Neuronal stem cell (in vitro differentiated cells): Measurements from ENCODE around the gene MYADML2.
A peak's percentile ranks its signal among the peaks of the same experiment; 100 is the strongest.

Experiments used
- DNase-seq: peaks from one replicate; pipeline ENCODE4 v3.0.0-alpha.2; 2013; ENCODE audit warnings: low spot score
- H2AFZ ChIP-seq: one replicate; pipeline ENCODE4 v1.6.1; 2013; ENCODE audit warnings: mild to moderate bottlenecking, low read length, inconsistent platforms
- H2AK5ac ChIP-seq: 2 replicates; pipeline ENCODE4 v1.6.1; 2013; ENCODE audit warnings: low read depth, mild to moderate bottlenecking, inconsistent platforms, low read length, moderate library complexity, mixed read lengths
- H2BK120ac ChIP-seq: 2 replicates; pipeline ENCODE4 v1.6.1; 2013; ENCODE audit warnings: low read depth, mild to moderate bottlenecking, inconsistent platforms, low read length, moderate library complexity, mixed read lengths
- H2BK12ac ChIP-seq: one replicate; pipeline ENCODE4 v1.6.1; 2013; ENCODE audit warnings: low read length, inconsistent platforms
- H2BK15ac ChIP-seq: 2 replicates; pipeline ENCODE4 v1.6.1; 2013; ENCODE audit warnings: mild to moderate bottlenecking, low read length, inconsistent platforms, mixed read lengths
- H2BK5ac ChIP-seq: one replicate; pipeline ENCODE4 v1.6.1; 2013; ENCODE audit warnings: inconsistent platforms, mild to moderate bottlenecking, low read length, moderate library complexity
- H3K14ac ChIP-seq: one replicate; pipeline ENCODE4 v1.6.1; 2013; ENCODE audit warnings: low read length, inconsistent platforms
- H3K18ac ChIP-seq: 2 replicates; pipeline ENCODE4 v1.6.1; 2013; ENCODE audit warnings: low read length, inconsistent platforms
- H3K23ac ChIP-seq: 2 replicates; pipeline ENCODE4 v1.6.1; 2013; ENCODE audit warnings: low read depth, mild to moderate bottlenecking, mixed read lengths, low read length, inconsistent platforms; ENCODE audit not compliant: poor library complexity
- H3K27ac ChIP-seq: replicated peaks from 3 replicates; pipeline ENCODE4 v1.5.1; 2013; ENCODE audit warnings: low read length, inconsistent platforms
- H3K27me3 ChIP-seq, 3 experiments: 2 replicates each; pipeline ENCODE4 v1.6.1; 2013; ENCODE audit warnings: low read length in 3 of 3, mild to moderate bottlenecking in 2 of 3, inconsistent platforms in 1 of 3, low read depth in 1 of 3, mixed read lengths in 1 of 3, moderate library complexity in 1 of 3; ENCODE audit not compliant: control insufficient read depth in 3 of 3, insufficient read depth in 3 of 3
- H3K36me3 ChIP-seq, 2 donors: replicated peaks in 1 of 2; 2 replicates each; pipeline ENCODE4 v1.6.1; 2013; ENCODE audit warnings: low read length in 2 of 2; ENCODE audit not compliant: control insufficient read depth in 2 of 2, insufficient read depth in 2 of 2
- H3K4ac ChIP-seq: 2 replicates; pipeline ENCODE4 v1.6.1; 2013; ENCODE audit warnings: inconsistent platforms, mild to moderate bottlenecking, low read length, moderate library complexity
- H3K4me1 ChIP-seq, 2 donors: 1 replicate in 1 of 2; 2 replicates in 1 of 2; pipeline ENCODE4 v1.6.1; 2013; ENCODE audit warnings: low read length in 2 of 2, low read depth in 1 of 2; ENCODE audit not compliant: control insufficient read depth in 2 of 2, insufficient read depth in 1 of 2
- H3K4me2 ChIP-seq: one replicate; pipeline ENCODE4 v1.6.1; 2013; ENCODE audit warnings: mild to moderate bottlenecking, low read length, inconsistent platforms; ENCODE audit not compliant: insufficient read depth, poor library complexity, severe bottlenecking
- H3K4me3 ChIP-seq, 2 donors: 2 replicates each; pipeline ENCODE4 v1.5.1; 2013; ENCODE audit warnings: low read length in 2 of 2, mild to moderate bottlenecking in 2 of 2, inconsistent platforms in 1 of 2, moderate library complexity in 1 of 2
- H3K79me1 ChIP-seq: one replicate; pipeline ENCODE4 v1.6.1; 2013; ENCODE audit warnings: low read depth, mild to moderate bottlenecking, inconsistent platforms, low read length, moderate library complexity
- H3K9ac ChIP-seq: one replicate; pipeline ENCODE4 v1.6.1; 2013; ENCODE audit warnings: mild to moderate bottlenecking, low read depth, low read length, inconsistent platforms; ENCODE audit not compliant: poor library complexity
- H3K9me3 ChIP-seq, 2 donors: replicated peaks in 1 of 2; 2 replicates each; pipeline versions ENCODE3 to v1.6.1; 2013; ENCODE audit warnings: low read length in 2 of 2, mild to moderate bottlenecking in 2 of 2, inconsistent platforms in 1 of 2, low read depth in 1 of 2, mixed read lengths in 1 of 2, moderate library complexity in 1 of 2; ENCODE audit not compliant: control insufficient read depth in 2 of 2, insufficient read depth in 1 of 2
- H4K8ac ChIP-seq: one replicate; pipeline ENCODE4 v1.6.1; 2013; ENCODE audit warnings: low read depth, mild to moderate bottlenecking, inconsistent platforms, low read length, moderate library complexity
- H4K91ac ChIP-seq: one replicate; pipeline ENCODE4 v1.6.1; 2013; ENCODE audit warnings: low read length, low read depth, mild to moderate bottlenecking, inconsistent platforms; ENCODE audit not compliant: poor library complexity
- WGBS, 2 donors: extraction: QIAGEN DNeasy Blood & Tissue Kit; methylation state at CpG; one replicate each; pipeline ENCODE4 v1.1.7; 2013; ENCODE audit warnings: missing lambda C conversion rate in 2 of 2, mixed read lengths in 1 of 2; ENCODE audit not compliant: insufficient read length in 2 of 2, insufficient replicate concordance in 1 of 2; ENCODE audit errors: extremely low coverage in 2 of 2; 5-methylcytosine and 5-hydroxymethylcytosine counted together

MYADML2 gene

GRCh38 chr17:81942167-81942553 is 4.9 kb downstream of the MYADML2 start:
- H3K18ac ChIP-seq: peak overlapping the region; percentile 24
- peaks cover 12% of the 10 kb centered on the region in 2 donors for H3K4me1 ChIP-seq
- H2BK120ac ChIP-seq: no peak overlapping the region
- H4K91ac ChIP-seq: no peak overlapping the region
- no peaks in the 10 kb centered on the region for H3K36me3 ChIP-seq
- no peak overlapping the region for H3K9ac ChIP-seq
- H3K27me3 ChIP-seq: peaks cover 0 to 4% (median 2%) of the 10 kb centered on the region in 3 experiments
- peak overlapping the region; percentile 65 for H4K8ac ChIP-seq
- H2BK15ac ChIP-seq: no peak overlapping the region
- H2BK5ac ChIP-seq: peak overlapping the region; percentile 90
- H2BK12ac ChIP-seq: no peak overlapping the region
- no peaks in the 10 kb centered on the region for H3K9me3 ChIP-seq
- H3K4ac ChIP-seq: no peak overlapping the region
- WGBS, 2 donors: no CpG with 5 or more reads among the region's 12 CpGs
- H2AK5ac ChIP-seq: peak overlapping the region; percentile 94
- no peak overlapping the region for H3K4me3 ChIP-seq
- peak overlapping the region; percentile 69 for H2AFZ ChIP-seq
- H3K4me2 ChIP-seq: peak overlapping the region; percentile 45
- H3K23ac ChIP-seq: no peak overlapping the region
- H3K27ac ChIP-seq: no peak overlapping the region
- H3K79me1 ChIP-seq: peaks cover 5% of the 10 kb centered on the region
- no peak for DNase-seq
- H3K14ac ChIP-seq: peak overlapping the region; percentile 82

- Histone ChIP-seq H3K23ac (peak overlapping the region; percentile 85), H2BK15ac (peak overlapping the region; percentile 100), H3K4me1 (peaks cover 12 to 15% of the 10 kb centered on the region in 2 donors), H2BK120ac (peak overlapping the region; percentile 93), H3K4me3 (no peak overlapping the region), H3K9ac (peak overlapping the region; percentile 77), H3K9me3 (no peaks in the 10 kb centered on the region), H4K91ac (no peak overlapping the region), H3K79me1 (peaks cover 5% of the 10 kb centered on the region), H3K36me3 (no peaks in the 10 kb centered on the region), H3K14ac (peak overlapping the region; percentile 97), H4K8ac (peak overlapping the region; percentile 65), H3K4ac (no peak overlapping the region), H2BK5ac (peak overlapping the region; percentile 90), H3K27me3 (peaks cover 0 to 4% (median 2%) of the 10 kb centered on the region in 3 experiments), H3K18ac (peak overlapping the region; percentile 90), H3K4me2 (peak overlapping the region; percentile 45), H3K27ac (no peak overlapping the region), H2AK5ac (peak overlapping the region; percentile 98), H2AFZ (peak overlapping the region; percentile 69), H2BK12ac (peak overlapping the region; percentile 82)
- DNase-seq: no peak
- no CpG with 5 or more reads among the region's 30 CpGs for WGBS, 2 donors
Observed at GRCh38 chr17:81941484-81942166, 5.4 kb downstream of the MYADML2 start.

- WGBS, 2 donors: no CpG with 5 or more reads among the region's 56 CpGs
- no peak overlapping the region for H3K4me2 ChIP-seq
Observed at GRCh38 chr17:81940538-81941483, 6.2 kb downstream of the MYADML2 start.

More at GRCh38 chr17:81940538-81941483, 6.2 kb downstream of the MYADML2 start:
- peak overlapping the region; percentile 100 for H2BK15ac ChIP-seq
- H3K23ac ChIP-seq: peak overlapping the region; percentile 85
- H2AFZ ChIP-seq: no peak overlapping the region
- peak overlapping the region; percentile 72 for H4K91ac ChIP-seq
- H2BK12ac ChIP-seq: peak overlapping the region; percentile 82
- peak overlapping the region; percentile 90 for H3K18ac ChIP-seq
- H3K14ac ChIP-seq: peak overlapping the region; percentile 97
- peak overlapping the region; percentile 93 for H4K8ac ChIP-seq
- no peaks in the 10 kb centered on the region for H3K9me3 ChIP-seq
- H3K79me1 ChIP-seq: peaks cover 7% of the 10 kb centered on the region
- peaks cover 0 to 4% (median 2%) of the 10 kb centered on the region in 3 experiments for H3K27me3 ChIP-seq
- no peaks in the 10 kb centered on the region for H3K36me3 ChIP-seq
- H2BK120ac ChIP-seq: peak overlapping the region; percentile 93
- peak overlapping the region; percentile 60 for H3K9ac ChIP-seq
- H2AK5ac ChIP-seq: peak overlapping the region; percentile 98
- peak overlapping the region; percentile 90 for H2BK5ac ChIP-seq
- H3K4me3 ChIP-seq: no peak overlapping the region
- no peak overlapping the region for H3K27ac ChIP-seq
- DNase-seq: no peak
- peaks cover 16 to 18% of the 10 kb centered on the region in 2 donors for H3K4me1 ChIP-seq
- H3K4ac ChIP-seq: peak overlapping the region; percentile 95
